HEK293 (cell line): Measurements from ENCODE around the gene EME2.

Experiments used
- CTCF ChIA-PET: fragments of 350-600 bp; formaldehyde crosslinking; extraction: SDS; loops from one replicate; lab custom pipeline; 2021; ENCODE audit warnings: antibody characterized with exemption; lab: Yijun Ruan, JAX
- POLR2A ChIA-PET: fragments of 300-600 bp; formaldehyde crosslinking; extraction: SDS; loops from one replicate; lab custom pipeline; 2020; ENCODE audit warnings: antibody characterized with exemption, inconsistent platforms; lab: Yijun Ruan, JAX
- H3K27ac ChIP-seq: fragments of 200-500 bp; sonication (Bioruptor generic); 2 replicates; pipeline ENCODE4 v1.5.1; 2014; ENCODE audit warnings: low read depth, low read length, control low read depth, inconsistent platforms; ENCODE audit errors: extremely low read depth
- H3K36me3 ChIP-seq, 2 experiments: fragments of 200-500 bp in 1 of 2; sonication (Bioruptor generic) in 1 of 2; 1 replicate in 1 of 2; 2 replicates in 1 of 2; pipeline ENCODE4 v1.5.1; 2014 to 2017; ENCODE audit warnings: inconsistent platforms in 2 of 2, low read length in 2 of 2; ENCODE audit not compliant: control insufficient read depth in 2 of 2, insufficient read depth in 1 of 2
- H3K4me1 ChIP-seq: fragments of 200-500 bp; sonication (Bioruptor generic); 2 replicates; pipeline ENCODE4 v1.5.1; 2014; ENCODE audit warnings: mild to moderate bottlenecking, low read length, inconsistent platforms; ENCODE audit not compliant: control insufficient read depth, insufficient read depth
- H3K4me3 ChIP-seq: 2 replicates; pipeline ENCODE4 v1.5.1; 2011; ENCODE audit warnings: low read depth, mild to moderate bottlenecking, control low read depth, low read length, moderate library complexity
- H3K9me3 ChIP-seq: fragments of 200-500 bp; sonication (Bioruptor generic); 2 replicates; pipeline ENCODE4 v1.5.1; 2014; ENCODE audit warnings: low read depth, low read length, inconsistent platforms; ENCODE audit not compliant: control insufficient read depth, insufficient read depth
- BCL11B ChIP-seq: fragments of 450-650 bp; formaldehyde crosslinking; IDR thresholded peaks from 2 replicates; pipeline ENCODE4 v1.5.1; 2016; ENCODE audit warnings: low read depth, missing biosample characterization, missing genetic modification characterization
- GFI1B ChIP-seq: fragments of 450-650 bp; formaldehyde crosslinking; IDR thresholded peaks from 2 replicates; pipeline ENCODE4 v1.5.1; 2016; ENCODE audit warnings: missing biosample characterization, missing genetic modification characterization
- GLIS1 ChIP-seq: fragments of 450-650 bp; formaldehyde crosslinking; IDR thresholded peaks from 2 replicates; pipeline ENCODE4 v1.5.1; 2016; ENCODE audit warnings: missing biosample characterization, missing genetic modification characterization
- GLIS2 ChIP-seq: fragments of 450-650 bp; formaldehyde crosslinking; IDR thresholded peaks from 2 replicates; pipeline ENCODE4 v1.5.1; 2016; ENCODE audit warnings: missing biosample characterization, missing genetic modification characterization
- HIC1 ChIP-seq: fragments of 450-650 bp; formaldehyde crosslinking; IDR thresholded peaks from 2 replicates; pipeline ENCODE4 v1.5.1; 2016; ENCODE audit warnings: missing biosample characterization, missing genetic modification characterization
- KLF1 ChIP-seq: fragments of 450-650 bp; formaldehyde crosslinking; IDR thresholded peaks from 2 replicates; pipeline ENCODE4 v1.5.1; 2016; ENCODE audit warnings: missing biosample characterization, missing genetic modification characterization
- KLF7 ChIP-seq: fragments of 450-650 bp; formaldehyde crosslinking; IDR thresholded peaks from 2 replicates; pipeline ENCODE4 v1.5.1; 2016; ENCODE audit warnings: missing biosample characterization, missing genetic modification characterization, borderline replicate concordance
- KLF8 ChIP-seq: fragments of 450-650 bp; formaldehyde crosslinking; IDR thresholded peaks from 2 replicates; pipeline ENCODE4 v1.5.1; 2016; ENCODE audit warnings: missing biosample characterization, missing genetic modification characterization
- SCRT2 ChIP-seq: fragments of 450-650 bp; formaldehyde crosslinking; IDR thresholded peaks from 2 replicates; pipeline ENCODE4 v1.5.1; 2016; ENCODE audit warnings: missing biosample characterization, missing genetic modification characterization
- ZBTB17 ChIP-seq: fragments of 450-650 bp; formaldehyde crosslinking; IDR thresholded peaks from 2 replicates; pipeline ENCODE4 v1.5.1; 2016; ENCODE audit warnings: missing biosample characterization, missing genetic modification characterization
- ZFHX2 ChIP-seq: fragments of 450-650 bp; formaldehyde crosslinking; conservative IDR thresholded peaks from 2 replicates; pipeline ENCODE4 v1.5.1; 2016; ENCODE audit warnings: missing biosample characterization, missing genetic modification characterization
- ZIC2 ChIP-seq: fragments of 450-650 bp; formaldehyde crosslinking; IDR thresholded peaks from 2 replicates; pipeline ENCODE4 v1.5.1; 2016; ENCODE audit warnings: missing biosample characterization, missing genetic modification characterization
- ZNF157 ChIP-seq: fragments of 450-650 bp; formaldehyde crosslinking; IDR thresholded peaks from 2 replicates; pipeline ENCODE4 v1.5.1; 2016; ENCODE audit warnings: missing biosample characterization, missing genetic modification characterization
- ZNF600 ChIP-seq: fragments of 450-650 bp; formaldehyde crosslinking; IDR thresholded peaks from 2 replicates; pipeline ENCODE4 v1.5.1; 2016; ENCODE audit warnings: missing biosample characterization, missing genetic modification characterization
- ZNF692 ChIP-seq: fragments of 450-650 bp; formaldehyde crosslinking; IDR thresholded peaks from 2 replicates; pipeline ENCODE4 v1.5.1; 2016; ENCODE audit warnings: missing biosample characterization, missing genetic modification characterization
- ZNF701 ChIP-seq: fragments of 450-650 bp; formaldehyde crosslinking; IDR thresholded peaks from 2 replicates; pipeline ENCODE4 v1.5.1; 2016; ENCODE audit warnings: missing biosample characterization, missing genetic modification characterization
- ZNF704 ChIP-seq: fragments of 450-650 bp; formaldehyde crosslinking; IDR thresholded peaks from 2 replicates; pipeline ENCODE4 v1.5.1; 2016; ENCODE audit warnings: missing biosample characterization, missing genetic modification characterization
- ZSCAN23 ChIP-seq: fragments of 450-650 bp; formaldehyde crosslinking; IDR thresholded peaks from 2 replicates; pipeline ENCODE4 v1.5.1; 2016; ENCODE audit warnings: missing biosample characterization, missing genetic modification characterization
- ZXDB ChIP-seq: fragments of 450-650 bp; formaldehyde crosslinking; IDR thresholded peaks from 2 replicates; pipeline ENCODE4 v1.5.1; 2016; ENCODE audit warnings: missing biosample characterization, missing genetic modification characterization

The EME2 gene

GRCh38 chr16:1778200-1779179 is 5.9 kb downstream of the EME2 start:
- Histone ChIP-seq H3K9me3 (no peaks in the 10 kb centered on the region), H3K36me3 (peaks cover 4 to 68% of the 10 kb centered on the region in 2 experiments; a peak in 2 of 3 replicates), H3K4me3 (no peak overlapping the region), H3K4me1 (peaks cover 9% of the 10 kb centered on the region), H3K27ac (peak overlapping the region; percentile 22; the same call in 1 of the 2 replicates)
- ChIA-PET POLR2A (interaction anchor here (0.6 to 5.2 kb wide), 5 partner anchors 8 to 186 kb away, joined by 3 to 113 read pairs (median 3); partner anchors contain the start of genes EME2, FAHD1, HAGH and MRPS34), CTCF (no interaction called here)
- TF ChIP-seq ZNF692: 0 out of 2 replicates have a peak, but pooled peaks have one; percentile 19
- TF ChIP-seq HIC1 (tag by site-specific recombination): 0 out of 2 replicates have a peak, but pooled peaks have one; percentile 27
- peak; percentile 95 for TF ChIP-seq ZIC2 (tag by site-specific recombination)
- no peak for TF ChIP-seq GFI1B (tag by site-specific recombination)
- no peak for TF ChIP-seq ZNF157
- 0 out of 2 replicates have a peak, but pooled peaks have one; percentile 14 for TF ChIP-seq KLF8
- peak; percentile 79 for TF ChIP-seq SCRT2 (tag by site-specific recombination)
- TF ChIP-seq BCL11B (tag by site-specific recombination): 0 out of 2 replicates have a peak, but pooled peaks have one; percentile 67

- Histone ChIP-seq H3K36me3 (peaks cover 8 to 68% of the 10 kb centered on the region in 2 experiments; a peak in 2 of 3 replicates), H3K27ac (peak overlapping the region; percentile 53), H3K4me1 (peaks cover 8% of the 10 kb centered on the region), H3K9me3 (no peaks in the 10 kb centered on the region), H3K4me3 (no peak overlapping the region)
- ChIA-PET CTCF (no interaction called here), POLR2A (interaction anchor here (1.8 to 5.2 kb wide), 2 partner anchors 9 to 48 kb away, joined by 5 to 113 read pairs; partner anchors contain the start of genes EME2, FAHD1, HAGH and MRPS34)
- TF ChIP-seq ZNF704 (no peak), ZIC2 (tag by site-specific recombination) (peak; percentile 54), GLIS2 (tag by site-specific recombination) (peak; percentile 72), GLIS1 (tag by site-specific recombination) (peak; percentile 99)
Observed at GRCh38 chr16:1779234-1779701, 6.7 kb downstream of the EME2 start.

- TF ChIP-seq ZFHX2 (tag by site-specific recombination) (peak; percentile 36; the same call in 1 of the 2 replicates), ZNF701 (no peak), ZXDB (no peak), KLF1 (peak; percentile 9; the same call in 1 of the 2 replicates), ZSCAN23 (tag by site-specific recombination) (no peak), KLF7 (tag by site-specific recombination) (0 out of 2 replicates have a peak, but pooled peaks have one; percentile 17), KLF8 (peak; percentile 14; the same call in 1 of the 2 replicates), GLIS1 (tag by site-specific recombination) (peak; percentile 85), ZBTB17 (peak; percentile 21; the same call in 1 of the 2 replicates), ZNF600 (tag by site-specific recombination) (peak; percentile 97)
- POLR2A ChIA-PET: interaction anchor here (1.8 to 5.2 kb wide), 2 partner anchors 10 to 47 kb away, joined by 5 to 113 read pairs; partner anchors contain the start of genes EME2, FAHD1, HAGH and MRPS34
- Histone ChIP-seq H3K4me1 (peaks cover 6% of the 10 kb centered on the region), H3K36me3 (peaks cover 15 to 63% of the 10 kb centered on the region in 2 experiments; a peak in 2 of 3 replicates), H3K4me3 (no peak overlapping the region), H3K9me3 (no peaks in the 10 kb centered on the region), H3K27ac (peak overlapping the region; percentile 53)
- CTCF ChIA-PET: no interaction called here
Observed at GRCh38 chr16:1779741-1780676, 7.4 kb downstream of the EME2 start.
